ENCODE measurements around the gene AGO1. TPM values are rescaled to one million over a fixed set of nuclear protein-coding genes. Genes with fewer than 3 reads are reported as not detected.
A peak's percentile ranks its signal among the peaks of the same experiment; 100 is the strongest.

Gene AGO1
- total and polyA plus RNA-seq, 4 donors = 3.7 to 28.6 (median 13.4) TPM

DNA sequence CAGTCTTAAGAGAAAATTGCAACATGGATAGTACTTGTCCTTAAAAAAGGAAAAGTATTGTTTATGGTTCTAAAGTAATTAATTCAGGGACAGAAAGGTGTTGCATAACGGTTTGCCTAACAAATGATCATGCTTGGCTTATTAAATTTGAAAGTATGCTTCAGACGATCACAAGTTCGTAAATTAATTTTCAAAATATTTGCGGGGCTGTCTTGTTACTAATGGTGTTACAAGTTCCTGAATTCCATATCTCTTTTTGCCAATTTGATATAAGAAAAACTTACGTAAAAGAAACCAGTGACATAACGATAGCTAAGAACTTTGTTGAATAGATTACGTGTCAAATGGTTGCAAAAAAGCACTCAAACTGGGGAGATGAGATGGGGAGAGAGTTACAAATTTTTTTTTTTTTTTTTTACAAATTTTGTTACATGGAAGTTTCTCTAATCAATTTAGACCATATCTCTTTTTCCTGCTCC is 49.2 kb downstream of the AGO1 start:
- peaks cover 0 to 4% (median 0%) of the 10 kb centered on the region in 4 donors for H3K36me3 ChIP-seq (ENCODE audit: control insufficient read depth in 4 of 4, insufficient read depth in 4 of 4, low read length in 4 of 4)
- 41 to 42% methylated on average over 7 of the region's 7 CpGs for WGBS, 2 donors
- H3K9ac ChIP-seq (ENCODE audit: insufficient read depth in 1 of 2, low read length in 2 of 2) = peak overlapping the region; percentile 90 to 92
- no peak for TF ChIP-seq CTCF (IDR thresholded peaks at IDR 0.05; ENCODE audit: control extremely low read depth, extremely low read depth)
- ATAC-seq (ENCODE audit: insufficient read depth, low FRiP score) (no peak), DNase-seq (peak in 1 of 3 donors; percentile 34)
- H3K27ac ChIP-seq (ENCODE audit: low read depth in 1 of 2, low read length in 1 of 2) = no peak overlapping the region
- H3K4me3 ChIP-seq = no peak overlapping the region
- no peaks in the 10 kb centered on the region for H3K9me3 ChIP-seq (ENCODE audit: control insufficient read depth in 4 of 4, insufficient read depth in 3 of 4, low read length in 3 of 4)
- H3K27me3 ChIP-seq (ENCODE audit: control insufficient read depth in 3 of 3, insufficient read depth in 3 of 3, low read length in 2 of 3) = no peaks in the 10 kb centered on the region
- peaks cover 0 to 46% (median 4%) of the 10 kb centered on the region in 5 donors for H3K4me1 ChIP-seq (ENCODE audit: control insufficient read depth in 5 of 5, insufficient read depth in 5 of 5, low read length in 5 of 5)

- Histone ChIP-seq H3K4me1 (ENCODE audit: control insufficient read depth in 5 of 5, insufficient read depth in 5 of 5, low read length in 5 of 5) (peaks cover 0 to 46% (median 4%) of the 10 kb centered on the region in 5 donors), H3K27me3 (ENCODE audit: control insufficient read depth in 3 of 3, insufficient read depth in 3 of 3, low read length in 2 of 3) (no peaks in the 10 kb centered on the region), H3K27ac (ENCODE audit: low read depth in 1 of 2, low read length in 1 of 2) (no peak overlapping the region), H3K9ac (ENCODE audit: insufficient read depth in 1 of 2, low read length in 2 of 2) (no peak overlapping the region), H3K4me3 (no peak overlapping the region), H3K9me3 (ENCODE audit: control insufficient read depth in 4 of 4, insufficient read depth in 3 of 4, low read length in 3 of 4) (no peaks in the 10 kb centered on the region), H3K36me3 (ENCODE audit: control insufficient read depth in 4 of 4, insufficient read depth in 4 of 4, low read length in 4 of 4) (peaks cover 0 to 4% (median 0%) of the 10 kb centered on the region in 4 donors)
- ATAC-seq (ENCODE audit: insufficient read depth, low FRiP score) = no peak
- no peak for TF ChIP-seq CTCF (IDR thresholded peaks at IDR 0.05; ENCODE audit: control extremely low read depth, extremely low read depth)
- DNase-seq = peak in 1 of 3 donors; percentile 16
These were observed 49.9 kb downstream of the AGO1 start for GRCh38 chr1:35932941-35933340.

DNA sequence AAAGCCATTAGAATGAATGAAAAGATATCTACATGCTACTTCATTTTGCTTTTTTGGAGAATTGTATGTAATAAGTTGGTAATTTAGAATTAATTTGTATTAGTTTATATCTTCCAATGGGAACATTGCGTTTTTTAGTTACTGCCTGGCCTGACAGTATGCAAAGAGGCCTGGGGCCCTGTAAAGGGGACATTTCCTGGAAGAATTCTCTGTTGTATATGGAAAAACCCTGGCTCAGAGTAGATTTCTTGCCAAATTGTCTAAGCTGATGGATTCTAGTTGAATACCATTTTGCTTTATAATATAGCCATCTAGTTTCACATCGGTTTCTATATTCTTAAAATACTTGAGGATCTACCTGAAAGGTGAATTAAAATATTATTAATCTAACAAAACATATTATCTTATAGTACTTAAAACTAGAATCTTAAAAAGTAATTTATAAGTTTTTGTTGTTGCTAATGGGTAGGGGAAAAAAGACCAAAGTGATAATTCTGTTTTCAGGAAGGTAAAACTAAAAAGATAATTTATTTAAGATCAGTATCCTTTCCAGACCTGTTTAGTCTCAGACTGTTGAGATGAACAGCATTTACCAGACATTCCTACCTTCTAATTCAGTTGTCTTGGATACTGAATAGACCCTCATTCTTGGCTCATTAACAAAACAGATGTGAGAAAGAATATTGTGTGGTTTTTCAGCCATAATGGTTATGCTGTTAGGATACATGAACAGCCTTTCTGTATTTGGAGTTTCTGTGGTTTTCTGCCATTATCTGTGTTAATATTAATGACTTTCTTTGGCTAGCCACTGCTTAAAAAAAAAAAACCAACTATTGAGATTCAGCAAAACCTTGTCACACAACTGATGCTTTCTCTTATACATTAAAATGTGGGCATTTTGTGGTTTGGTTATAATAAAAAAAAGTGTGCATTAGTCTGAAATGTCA is 52.7 kb downstream of the AGO1 start:
- Histone ChIP-seq H3K4me3 (no peak overlapping the region), H3K9ac (ENCODE audit: insufficient read depth in 1 of 2, low read length in 2 of 2) (peak overlapping the region in 1 of 2 donors; percentile 62), H3K36me3 (ENCODE audit: control insufficient read depth in 4 of 4, insufficient read depth in 4 of 4, low read length in 4 of 4) (peaks cover 0 to 4% (median 0%) of the 10 kb centered on the region in 4 donors), H3K27ac (ENCODE audit: low read depth in 1 of 2, low read length in 1 of 2) (no peak overlapping the region), H3K4me1 (ENCODE audit: control insufficient read depth in 5 of 5, insufficient read depth in 5 of 5, low read length in 5 of 5) (peaks cover 0 to 40% (median 4%) of the 10 kb centered on the region in 5 donors), H3K9me3 (ENCODE audit: control insufficient read depth in 4 of 4, insufficient read depth in 3 of 4, low read length in 3 of 4) (no peaks in the 10 kb centered on the region), H3K27me3 (ENCODE audit: control insufficient read depth in 3 of 3, insufficient read depth in 3 of 3, low read length in 2 of 3) (no peaks in the 10 kb centered on the region)
- WGBS, 2 donors = 67 to 73% methylated on average over 2 of the region's 2 CpGs
- peak; percentile 79 to 95 (median 95) for DNase-seq
- TF ChIP-seq CTCF (IDR thresholded peaks at IDR 0.05; ENCODE audit: control extremely low read depth, extremely low read depth) = no peak
- no peak for ATAC-seq (ENCODE audit: insufficient read depth, low FRiP score)
